A549 (cell line): ENCODE measurements around the gene BBS4. TPM values are rescaled to one million over a fixed set of nuclear protein-coding genes. Genes with fewer than 3 reads are reported as not detected.

ENCODE experiments used
- ATAC-seq, 2 experiments: fragments of 200-7000 bp in 1 of 2; fragments of >200 bp in 1 of 2; cut with Nextera tagmentation in 1 of 2; cut with Tn5 transposase in 1 of 2; 3 replicates each; pipeline versions ENCODE4 v1.8.0 to v1.9.1; 2018 to 2020; ENCODE audit warnings: mild to moderate bottlenecking in 1 of 2, moderate library complexity in 1 of 2
- CTCF ChIA-PET: fragments of 300-600 bp; sonication (Branson Sonifier 250); formaldehyde crosslinking; extraction: SDS; loops from one replicate; lab custom pipeline; 2021; ENCODE audit warnings: antibody characterized with exemption, inconsistent platforms; lab: Yijun Ruan, JAX
- POLR2A ChIA-PET: fragments of 350-600 bp; formaldehyde crosslinking; extraction: SDS; loops from one replicate; lab custom pipeline; 2021; ENCODE audit warnings: antibody characterized with exemption, inconsistent platforms; lab: Yijun Ruan, JAX
- DNase-seq, 2 experiments: peaks; one replicate each; pipeline versions ENCODE4 v3.0.0 to v3.0.0-alpha.2; 2011 to 2016; ENCODE audit warnings: low read depth in 1 of 2, low spot score in 1 of 2
- FAIRE-seq: peaks from 2 replicates; lab custom pipeline; 2011; peaks lifted over from hg19 to GRCh38; lab: Jason Lieb, UNC
- H3K27ac ChIP-seq, 2 experiments: fragments of >200 bp; sonication (Bioruptor Twin); formaldehyde crosslinking; 3 replicates each; pipeline ENCODE4 v1.5.1; 2016 to 2017
- H3K4me1 ChIP-seq: fragments of >200 bp; sonication (Bioruptor Twin); formaldehyde crosslinking; 3 replicates; pipeline ENCODE4 v1.6.1; 2016
- H3K4me2 ChIP-seq: fragments of >200 bp; sonication (Bioruptor Twin); formaldehyde crosslinking; 3 replicates; pipeline ENCODE4 v1.6.1; 2016
- H3K4me3 ChIP-seq: fragments of >200 bp; sonication (Bioruptor Twin); formaldehyde crosslinking; 3 replicates; pipeline ENCODE4 v1.5.1; 2016
- H3K9me3 ChIP-seq: fragments of >200 bp; sonication (Bioruptor Twin); formaldehyde crosslinking; 3 replicates; pipeline ENCODE4 v1.6.1; 2016
- CBX8 ChIP-seq: fragments of 200-600 bp; sonication (generic); IDR thresholded peaks from 2 replicates; pipeline ENCODE4 v1.6.1; 2016
- CEBPB ChIP-seq, 2 experiments: fragments of >200 bp in 1 of 2; sonication (Bioruptor Twin) in 1 of 2; formaldehyde crosslinking in 1 of 2; IDR thresholded peaks; 2 replicates each; pipeline ENCODE4 v1.6.1; 2012 to 2016
- EHMT2 ChIP-seq: fragments of 200-600 bp; sonication (generic); IDR thresholded peaks from 2 replicates; pipeline ENCODE4 v1.6.1; 2016; ENCODE audit warnings: antibody characterized with exemption, low read depth, mild to moderate bottlenecking, moderate library complexity
- ELK1 ChIP-seq: fragments of 150-350 bp; IDR thresholded peaks from 2 replicates; pipeline ENCODE4 v1.6.1; 2014; ENCODE audit warnings: low read depth, mild to moderate bottlenecking, low read length
- FOSB ChIP-seq: fragments of 250-450 bp; sonication (Bioruptor Pico); IDR thresholded peaks from 2 replicates; pipeline ENCODE4 v1.5.0; 2020; ENCODE audit warnings: mild to moderate bottlenecking, moderate library complexity
- FOSL2 ChIP-seq, 2 experiments: fragments of 450-650 bp in 1 of 2; fragments of >200 bp in 1 of 2; sonication (Bioruptor Twin) in 1 of 2; formaldehyde crosslinking; IDR thresholded peaks; 2 replicates each; pipeline versions ENCODE4 v1.5.0 to v1.6.1; 2016 to 2020; ENCODE audit warnings: mild to moderate bottlenecking in 1 of 2, moderate library complexity in 1 of 2
- FOXS1 ChIP-seq: fragments of 250-450 bp; sonication (Bioruptor Pico); IDR thresholded peaks from 2 replicates; pipeline ENCODE4 v1.5.0; 2020; ENCODE audit warnings: mild to moderate bottlenecking, moderate library complexity
- GATA3 ChIP-seq: IDR thresholded peaks from 2 replicates; pipeline ENCODE4 v1.6.1; 2012; ENCODE audit warnings: borderline replicate concordance
- HDAC2 ChIP-seq: fragments of 200-600 bp; sonication (generic); IDR thresholded peaks from 2 replicates; pipeline ENCODE4 v1.6.1; 2016
- HES2 ChIP-seq: fragments of >200 bp; sonication (Bioruptor Twin); formaldehyde crosslinking; IDR thresholded peaks from 2 replicates; pipeline ENCODE4 v1.6.1; 2016
- HOXB5 ChIP-seq: fragments of 250-450 bp; sonication (Bioruptor Pico); IDR thresholded peaks from 2 replicates; pipeline ENCODE4 v1.5.0; 2020; ENCODE audit warnings: mild to moderate bottlenecking, moderate library complexity
- JUN ChIP-seq, 2 experiments: fragments of >200 bp; sonication (Bioruptor Twin); formaldehyde crosslinking; IDR thresholded peaks; 2 replicates in 1 of 2; 3 replicates in 1 of 2; pipeline ENCODE4 v1.6.1; 2016 to 2017
- KDM1A ChIP-seq: fragments of 200-600 bp; sonication (generic); IDR thresholded peaks from 2 replicates; pipeline ENCODE4 v1.6.1; 2016; ENCODE audit warnings: low read depth, mild to moderate bottlenecking
- KDM5A ChIP-seq: fragments of 200-600 bp; sonication (generic); IDR thresholded peaks from 2 replicates; pipeline ENCODE4 v1.6.1; 2016; ENCODE audit warnings: antibody characterized with exemption, mild to moderate bottlenecking
- MAX ChIP-seq: IDR thresholded peaks from 2 replicates; pipeline ENCODE4 v1.6.1; 2012
- MAZ ChIP-seq: fragments of 150-350 bp; IDR thresholded peaks from 2 replicates; pipeline ENCODE4 v1.6.1; 2014; ENCODE audit warnings: antibody characterized with exemption, low read depth, low read length, borderline replicate concordance
- MYC ChIP-seq: IDR thresholded peaks from 2 replicates; pipeline ENCODE4 v1.6.1; 2012; ENCODE audit warnings: mild to moderate bottlenecking, inconsistent platforms, low read length, improper control_type of control experiment, borderline replicate concordance
- NFE2L2 ChIP-seq: fragments of 150-350 bp; conservative IDR thresholded peaks from 2 replicates; pipeline ENCODE4 v1.6.1; 2014; ENCODE audit warnings: low read length
- NPAS2 ChIP-seq: fragments of 250-450 bp; sonication (Bioruptor Pico); IDR thresholded peaks from 2 replicates; pipeline ENCODE4 v1.8.0; 2022; ENCODE audit warnings: mild to moderate bottlenecking, moderate library complexity, borderline replicate concordance
- POLR2AphosphoS2 ChIP-seq: conservative IDR thresholded peaks from 2 replicates; pipeline ENCODE4 v1.6.1; 2012; ENCODE audit warnings: low read length, improper control_type of control experiment, inconsistent platforms
- RARB ChIP-seq: fragments of 250-450 bp; sonication (Bioruptor Pico); IDR thresholded peaks from 2 replicates; pipeline ENCODE4 v1.8.0; 2021; ENCODE audit warnings: mild to moderate bottlenecking, moderate library complexity
- REST ChIP-seq: fragments of 200-600 bp; sonication (generic); IDR thresholded peaks from 2 replicates; pipeline ENCODE4 v1.6.1; 2016; ENCODE audit warnings: antibody characterized with exemption, mild to moderate bottlenecking, moderate library complexity
- RNF2 ChIP-seq: fragments of 200-600 bp; sonication (generic); IDR thresholded peaks from 2 replicates; pipeline ENCODE4 v1.6.1; 2016; ENCODE audit warnings: low read depth, mild to moderate bottlenecking, antibody characterized with exemption, moderate library complexity, borderline replicate concordance
- SREBF2 ChIP-seq: fragments of 450-650 bp; IDR thresholded peaks from 2 replicates; pipeline ENCODE4 v1.6.1; 2014; ENCODE audit warnings: mild to moderate bottlenecking, moderate library complexity
- TFCP2L1 ChIP-seq: fragments of 250-450 bp; sonication (Bioruptor Pico); IDR thresholded peaks from 2 replicates; pipeline ENCODE4 v1.5.0; 2021; ENCODE audit warnings: mild to moderate bottlenecking
- ZC3H11A ChIP-seq: fragments of 450-650 bp; IDR thresholded peaks from 2 replicates; pipeline ENCODE4 v1.6.1; 2014; ENCODE audit warnings: antibody characterized with exemption, mild to moderate bottlenecking
- ZNF302 ChIP-seq: fragments of 250-450 bp; sonication (Bioruptor Pico); IDR thresholded peaks from 2 replicates; pipeline ENCODE4 v1.9.0; 2021; ENCODE audit warnings: inconsistent platforms, mild to moderate bottlenecking, moderate library complexity
- WGBS: methylation state at CpG from one replicate; pipeline ENCODE4 v1.1.6; 2017; ENCODE audit errors: missing lambda C conversion rate; 5-methylcytosine and 5-hydroxymethylcytosine counted together
- polyA plus RNA-seq, 4 experiments: library from polyadenylated mRNA; depleted of rRNA in 3 of 4; stranded (reverse); fragments of >200 nt; fragmentation: RNase III in 1 of 4; extraction: RNeasy Plus Mini Kit Qiagen cat#74134 plus additional on column Dnase treatment in 1 of 4; gene quantifications; 2 replicates in 3 of 4; 3 replicates in 1 of 4; pipeline ENCODE4 v1.2.3, GENCODE V29; 2011 to 2017
- TF ChIP-seq, protein P1 (sequence below): fragments of >200 bp; sonication (Bioruptor Twin); formaldehyde crosslinking; IDR thresholded peaks from 3 replicates; pipeline ENCODE4 v1.6.1; 2016

Gene BBS4
- polyA plus RNA-seq, 2 of the 4 experiments (the other 2 are of a cell fraction) = 22.6 to 40.4 TPM

DNA sequence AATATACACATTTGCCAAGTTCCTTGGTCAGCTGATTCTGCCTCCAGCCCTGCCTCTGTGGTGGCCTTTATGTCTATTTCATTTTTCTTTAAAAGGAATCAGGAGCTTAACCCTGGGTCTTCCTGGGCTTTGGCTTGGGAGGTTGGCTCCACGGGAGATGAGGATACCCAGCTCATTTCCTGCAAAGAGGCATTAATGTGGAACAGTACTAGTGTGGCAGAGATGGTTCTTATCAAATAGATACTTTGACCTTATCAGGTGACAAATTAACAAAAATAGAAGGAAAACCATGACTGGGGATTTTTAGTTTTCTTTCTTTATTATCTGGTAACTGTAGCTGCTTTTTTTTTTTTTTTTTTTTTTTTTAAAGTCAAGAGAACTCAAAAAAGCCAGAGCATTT lies 42.8 kb downstream of the BBS4 start:
- CTCF ChIA-PET = interaction anchor here (0.5 to 2.4 kb wide), 8 partner anchors 9 to 233 kb away, joined by 3 to 7 read pairs (median 3); no protein-coding TSS in a partner anchor
- Histone ChIP-seq H3K9me3 (no peaks in the 10 kb centered on the region), H3K4me1 (no peaks in the 10 kb centered on the region), H3K4me3 (no peak overlapping the region)
- no peak for DNase-seq
- POLR2A ChIA-PET = interaction anchor here (0.6 to 1.5 kb wide), 2 partner anchors 43 to 1838 kb away, joined by 3 to 4 read pairs; partner anchors contain the start of genes BBS4 and HIGD2B
- no peak for TF ChIP-seq NPAS2 (CRISPR knock-in tag)
- TF ChIP-seq MAZ = no peak
- no peak for TF ChIP-seq CEBPB (IDR thresholded peaks at IDR 0.05)
- no peak for TF ChIP-seq KDM1A
- TF ChIP-seq, all 56 proteins: peak for 0
- 82% methylated on average over 1 of the region's 1 CpG for WGBS
- FAIRE-seq = no peak
- Histone ChIP-seq H3K27ac (no peak overlapping the region), H3K4me2 (no peak overlapping the region)
- ATAC-seq = no peak

DNA sequence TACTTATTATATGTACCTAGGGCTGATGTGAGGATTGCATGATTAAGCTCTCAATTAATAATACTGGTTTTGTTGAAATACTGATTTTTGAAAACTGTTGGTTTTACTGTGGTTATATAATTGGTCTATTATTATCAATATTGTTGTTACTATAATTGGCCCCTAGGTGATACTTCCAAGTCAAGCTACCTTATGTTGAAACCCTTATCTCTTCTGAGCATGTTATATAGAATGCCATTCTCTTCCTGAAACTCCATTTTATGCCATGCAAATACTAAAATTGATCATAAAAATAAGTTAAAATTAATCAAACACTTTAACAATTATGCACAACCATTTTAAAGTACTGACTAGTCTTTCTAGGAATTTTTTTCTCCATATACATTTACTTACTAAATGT lies 46.1 kb downstream of the BBS4 start:
- ATAC-seq (no peak), FAIRE-seq (no peak), DNase-seq (no peak)
- TF ChIP-seq RARB (CRISPR knock-in tag) (no peak), SREBF2 (no peak), NFE2L2 (no peak), GATA3 (no peak), ELK1 (no peak), CBX8 (no peak), ZC3H11A (no peak), KDM5A (no peak), HOXB5 (no peak)
- TF ChIP-seq, protein P1, sequence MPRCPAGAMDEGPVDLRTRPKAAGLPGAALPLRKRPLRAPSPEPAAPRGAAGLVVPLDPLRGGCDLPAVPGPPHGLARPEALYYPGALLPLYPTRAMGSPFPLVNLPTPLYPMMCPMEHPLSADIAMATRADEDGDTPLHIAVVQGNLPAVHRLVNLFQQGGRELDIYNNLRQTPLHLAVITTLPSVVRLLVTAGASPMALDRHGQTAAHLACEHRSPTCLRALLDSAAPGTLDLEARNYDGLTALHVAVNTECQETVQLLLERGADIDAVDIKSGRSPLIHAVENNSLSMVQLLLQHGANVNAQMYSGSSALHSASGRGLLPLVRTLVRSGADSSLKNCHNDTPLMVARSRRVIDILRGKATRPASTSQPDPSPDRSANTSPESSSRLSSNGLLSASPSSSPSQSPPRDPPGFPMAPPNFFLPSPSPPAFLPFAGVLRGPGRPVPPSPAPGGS = no peak
- no peak overlapping the region for H3K4me2 ChIP-seq
- H3K4me1 ChIP-seq = no peaks in the 10 kb centered on the region
- no peak overlapping the region for H3K27ac ChIP-seq
- H3K9me3 ChIP-seq = no peaks in the 10 kb centered on the region
- no peak overlapping the region for H3K4me3 ChIP-seq
- POLR2A ChIA-PET = interaction anchor here (1.0 kb wide), 1 partner anchor 46 kb away, joined by 3 read pairs; the partner anchor contains the start of genes BBS4 and HIGD2B
- CTCF ChIA-PET = interaction anchor here (0.7 to 8.6 kb wide), 4 partner anchors 9 to 534 kb away, joined by 3 to 71 read pairs (median 4); no protein-coding TSS in a partner anchor

- Histone ChIP-seq H3K4me1 (no peaks in the 10 kb centered on the region), H3K27ac (no peak overlapping the region), H3K4me3 (no peak overlapping the region), H3K4me2 (no peak overlapping the region), H3K9me3 (no peaks in the 10 kb centered on the region)
- ATAC-seq (peak; percentile 63 to 76; a peak in 5 of 6 replicates), DNase-seq (no peak), FAIRE-seq (no peak)
- ChIA-PET POLR2A (no interaction called here), CTCF (interaction anchor here (1.0 to 8.6 kb wide), 3 partner anchors 8 to 533 kb away, joined by 3 to 71 read pairs (median 4); no protein-coding TSS in a partner anchor)
- 86% methylated on average over 4 of the region's 4 CpGs for WGBS
- TF ChIP-seq POLR2AphosphoS2 = no peak
- no peak for TF ChIP-seq REST
- no peak for TF ChIP-seq MYC
- no peak for TF ChIP-seq MAX
- no peak for TF ChIP-seq GATA3
- TF ChIP-seq FOSB (CRISPR knock-in tag) = no peak
- no peak for TF ChIP-seq FOSL2 (IDR thresholded peaks at IDR 0.05)
- no peak for TF ChIP-seq FOSL2 (CRISPR knock-in tag; IDR thresholded peaks at IDR 0.05)
- no peak for TF ChIP-seq CBX8
- TF ChIP-seq JUN (IDR thresholded peaks at IDR 0.05) = no peak
- TF ChIP-seq TFCP2L1 (CRISPR knock-in tag) = no peak
- no peak for TF ChIP-seq FOXS1 (CRISPR knock-in tag)
- no peak for TF ChIP-seq KDM5A
- TF ChIP-seq RARB (CRISPR knock-in tag) = no peak
- TF ChIP-seq EHMT2 = no peak
- TF ChIP-seq ZNF302 (CRISPR knock-in tag) = no peak
- TF ChIP-seq HES2 = no peak
- no peak for TF ChIP-seq CEBPB (IDR thresholded peaks at IDR 0.05)
- TF ChIP-seq RNF2 = no peak
- no peak for TF ChIP-seq HDAC2
Observed at GRCh38 chr15:72732516-72732915, 46.5 kb downstream of the BBS4 start.
